HepG2 (cell line): Measurements from ENCODE around the gene RHBDD3. TPM values are rescaled to one million over a fixed set of nuclear protein-coding genes. Genes with fewer than 3 reads are reported as not detected.

ENCODE experiments used
- DPF2 ChIP-seq: sonication (generic); formaldehyde crosslinking; IDR thresholded peaks from 2 replicates; pipeline ENCODE4 v1.4.0; 2020; ENCODE audit warnings: mild to moderate bottlenecking, low read depth, missing genetic modification reagents, borderline replicate concordance
- KLF6 ChIP-seq: IDR thresholded peaks from 2 replicates; pipeline ENCODE4 v1.8.0; 2016; ENCODE audit warnings: missing biosample characterization, missing genetic modification reagents
- MAFK ChIP-seq, 2 experiments: IDR thresholded peaks in 1 of 2; conservative IDR thresholded peaks in 1 of 2; 2 replicates each; pipeline ENCODE4 v1.6.1; 2011; ENCODE audit warnings: improper control_type of control experiment in 2 of 2, low read length in 2 of 2
- NR3C1 ChIP-seq: sonication (generic); formaldehyde crosslinking; IDR thresholded peaks from 2 replicates; pipeline ENCODE4 v1.4.0; 2020; ENCODE audit warnings: missing genetic modification reagents
- RBM39 ChIP-seq: fragments of 200-400 bp; formaldehyde crosslinking; IDR thresholded peaks from one replicate; pipeline ENCODE4 v1.6.1; 2018; ENCODE audit warnings: antibody characterized with exemption, mild to moderate bottlenecking, low read depth, low read length; ENCODE audit not compliant: poor library complexity, severe bottlenecking
- SPEN ChIP-seq: sonication (generic); formaldehyde crosslinking; IDR thresholded peaks from 2 replicates; pipeline ENCODE4 v1.5.1; 2020; ENCODE audit warnings: low read depth, mild to moderate bottlenecking, missing genetic modification reagents
- SRSF4 ChIP-seq: fragments of 200-400 bp; formaldehyde crosslinking; IDR thresholded peaks from one replicate; pipeline ENCODE4 v1.6.1; 2018; ENCODE audit warnings: mild to moderate bottlenecking, low read depth, low read length, moderate library complexity; ENCODE audit not compliant: poor library complexity, severe bottlenecking
- ZFX ChIP-seq: sonication (generic); formaldehyde crosslinking; IDR thresholded peaks from 2 replicates; pipeline ENCODE4 v1.4.0; 2020; ENCODE audit warnings: mild to moderate bottlenecking, low read depth, missing genetic modification reagents, moderate library complexity
- ZNF317 ChIP-seq: sonication (generic); formaldehyde crosslinking; IDR thresholded peaks from 2 replicates; pipeline ENCODE4 v1.5.0; 2020; ENCODE audit warnings: mild to moderate bottlenecking, missing genetic modification reagents
- ZNF510 ChIP-seq: sonication (generic); formaldehyde crosslinking; IDR thresholded peaks from 2 replicates; pipeline ENCODE4 v1.4.0; 2020; ENCODE audit warnings: low read depth, mild to moderate bottlenecking, missing genetic modification reagents
- ZSCAN20 ChIP-seq: sonication (generic); formaldehyde crosslinking; IDR thresholded peaks from 2 replicates; pipeline ENCODE4 v1.4.0; 2020; ENCODE audit warnings: missing genetic modification reagents, mild to moderate bottlenecking, borderline replicate concordance
- ZSCAN22 ChIP-seq: sonication (generic); formaldehyde crosslinking; IDR thresholded peaks from 2 replicates; pipeline ENCODE4 v1.4.0; 2020; ENCODE audit warnings: mild to moderate bottlenecking, missing genetic modification reagents
- polyA plus RNA-seq, 8 experiments: library from polyadenylated mRNA; depleted of rRNA in 3 of 8; stranded (reverse) in 7 of 8; unstranded in 1 of 8; fragments of >200 nt; fragmentation: Illumina TruSeq in 4 of 8; extraction: Trizol in 4 of 8; gene quantifications; 2 replicates each; pipeline versions ENCODE4 v1.2.1 to v1.2.3, GENCODE V29; 2011 to 2016; ENCODE audit warnings: low read depth in 4 of 8, missing spikeins in 1 of 8, mixed read lengths in 1 of 8; ENCODE audit not compliant: insufficient read depth in 1 of 8
- total RNA-seq, 5 experiments: library from RNA; depleted of rRNA; stranded (reverse); fragments of >200 nt; fragmentation: Illumina TruSeq; extraction: Trizol; gene quantifications; 2 replicates each; pipeline ENCODE4 v1.2.3, GENCODE V29; 2016; ENCODE audit warnings: low read depth in 1 of 5
- TF ChIP-seq, protein P1 (sequence below): sonication (generic); formaldehyde crosslinking; IDR thresholded peaks from 2 replicates; pipeline ENCODE4 v1.8.0; 2022; ENCODE audit warnings: missing genetic modification reagents, mild to moderate bottlenecking, inconsistent platforms, borderline replicate concordance
- TF ChIP-seq, protein P2 (sequence below): sonication (generic); formaldehyde crosslinking; IDR thresholded peaks from 2 replicates; pipeline ENCODE4 v1.9.0; 2021; ENCODE audit warnings: missing genetic modification reagents, borderline replicate concordance
- TF ChIP-seq, protein P3 (sequence below): sonication (generic); formaldehyde crosslinking; IDR thresholded peaks from 2 replicates; pipeline ENCODE4 v1.8.1; 2023; ENCODE audit warnings: missing genetic modification reagents, inconsistent platforms, borderline replicate concordance
- TF ChIP-seq, protein P4 (sequence below): IDR thresholded peaks from 2 replicates; pipeline ENCODE4 v1.6.1; 2012; ENCODE audit warnings: inconsistent platforms
- TF ChIP-seq, protein P5 (sequence below): sonication (generic); formaldehyde crosslinking; IDR thresholded peaks from 2 replicates; pipeline ENCODE4; 2020; ENCODE audit warnings: missing genetic modification reagents, mild to moderate bottlenecking, borderline replicate concordance
- TF ChIP-seq, protein P6 (sequence below): sonication (generic); formaldehyde crosslinking; IDR thresholded peaks from 2 replicates; pipeline ENCODE4 v1.8.0; 2022; ENCODE audit warnings: mild to moderate bottlenecking, missing genetic modification reagents, moderate library complexity

Gene RHBDD3
- total and polyA plus RNA-seq, 2 of the 13 experiments (the other 11 are each of a cell fraction or from before 2014, with no cell fraction given), result 12.1 to 26.7 TPM

DNA sequence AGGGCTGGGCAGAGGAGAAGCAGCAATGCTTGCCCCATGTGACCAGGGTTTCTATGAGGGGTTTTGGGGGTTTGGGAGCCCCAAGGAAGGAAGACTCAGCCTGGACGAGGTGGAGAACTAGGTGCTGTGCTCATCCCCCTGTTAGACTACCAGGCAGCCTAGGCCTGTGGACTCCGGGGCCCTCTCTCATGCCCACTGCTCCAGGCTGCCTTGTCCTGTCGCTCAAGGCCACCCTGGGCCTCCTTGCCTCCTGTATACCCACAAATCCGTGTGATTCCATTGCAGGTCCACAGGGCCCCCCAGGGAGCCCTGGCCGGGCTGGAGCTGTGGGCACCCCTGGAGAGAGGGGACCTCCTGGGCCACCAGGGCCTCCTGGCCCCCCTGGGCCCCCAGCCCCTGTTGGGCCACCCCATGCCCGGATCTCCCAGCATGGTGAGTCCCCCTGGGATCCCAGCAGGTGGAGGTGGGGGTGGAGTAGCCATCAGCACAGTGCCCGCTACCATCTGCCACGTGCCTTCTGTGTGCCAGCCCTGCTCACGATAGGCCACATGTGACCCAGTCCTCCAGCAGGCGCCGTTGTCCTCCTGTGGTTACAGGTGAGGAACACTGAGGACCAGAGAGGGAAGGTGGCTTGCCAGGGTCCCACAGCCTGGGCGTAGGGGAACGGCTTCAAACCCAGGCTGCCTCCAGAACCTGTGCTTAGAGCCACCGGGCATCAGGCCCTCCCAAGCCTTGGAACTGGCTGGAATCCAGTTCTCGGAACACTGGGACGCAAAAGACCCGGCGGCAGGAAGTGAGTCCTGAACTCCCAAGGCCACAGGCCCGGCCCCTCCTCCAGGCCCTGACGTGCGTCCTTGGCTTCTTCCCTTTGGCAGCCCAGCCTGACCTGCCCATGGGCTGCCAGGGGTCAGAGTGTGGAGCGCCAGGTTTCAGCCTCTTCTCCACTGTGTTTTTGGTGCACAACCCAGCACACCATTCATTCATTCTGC, 35.5 kb downstream of the RHBDD3 start (continued):
- TF ChIP-seq, protein P1, sequence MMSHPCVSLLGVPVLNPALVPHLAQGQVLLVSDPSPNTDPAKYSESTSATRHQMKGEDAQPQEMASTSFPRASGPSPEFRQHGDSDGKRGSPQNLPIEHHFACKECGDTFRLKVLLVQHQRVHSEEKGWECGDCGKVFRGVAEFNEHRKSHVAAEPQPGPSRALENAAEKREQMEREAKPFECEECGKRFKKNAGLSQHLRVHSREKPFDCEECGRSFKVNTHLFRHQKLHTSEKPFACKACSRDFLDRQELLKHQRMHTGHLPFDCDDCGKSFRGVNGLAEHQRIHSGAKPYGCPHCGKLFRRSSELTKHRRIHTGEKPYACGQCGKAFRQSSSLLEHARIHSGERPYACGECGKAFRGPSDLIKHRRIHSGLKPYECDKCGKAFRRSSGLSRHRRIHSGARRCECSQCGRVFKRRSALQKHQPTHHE, result 0 out of 2 replicates have a peak, but pooled peaks have one; percentile 45
- TF ChIP-seq NR3C1 (CRISPR knock-in tag), result no peak
- peak; percentile 85 for TF ChIP-seq ZFX (CRISPR knock-in tag)
- peak; percentile 77 for TF ChIP-seq ZNF317 (CRISPR knock-in tag)
- TF ChIP-seq, protein P2, sequence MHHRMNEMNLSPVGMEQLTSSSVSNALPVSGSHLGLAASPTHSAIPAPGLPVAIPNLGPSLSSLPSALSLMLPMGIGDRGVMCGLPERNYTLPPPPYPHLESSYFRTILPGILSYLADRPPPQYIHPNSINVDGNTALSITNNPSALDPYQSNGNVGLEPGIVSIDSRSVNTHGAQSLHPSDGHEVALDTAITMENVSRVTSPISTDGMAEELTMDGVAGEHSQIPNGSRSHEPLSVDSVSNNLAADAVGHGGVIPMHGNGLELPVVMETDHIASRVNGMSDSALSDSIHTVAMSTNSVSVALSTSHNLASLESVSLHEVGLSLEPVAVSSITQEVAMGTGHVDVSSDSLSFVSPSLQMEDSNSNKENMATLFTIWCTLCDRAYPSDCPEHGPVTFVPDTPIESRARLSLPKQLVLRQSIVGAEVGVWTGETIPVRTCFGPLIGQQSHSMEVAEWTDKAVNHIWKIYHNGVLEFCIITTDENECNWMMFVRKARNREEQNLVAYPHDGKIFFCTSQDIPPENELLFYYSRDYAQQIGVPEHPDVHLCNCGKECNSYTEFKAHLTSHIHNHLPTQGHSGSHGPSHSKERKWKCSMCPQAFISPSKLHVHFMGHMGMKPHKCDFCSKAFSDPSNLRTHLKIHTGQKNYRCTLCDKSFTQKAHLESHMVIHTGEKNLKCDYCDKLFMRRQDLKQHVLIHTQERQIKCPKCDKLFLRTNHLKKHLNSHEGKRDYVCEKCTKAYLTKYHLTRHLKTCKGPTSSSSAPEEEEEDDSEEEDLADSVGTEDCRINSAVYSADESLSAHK, result no peak
- peak; percentile 73; the same call in 1 of the 2 replicates for TF ChIP-seq ZSCAN20 (CRISPR knock-in tag)
- TF ChIP-seq, protein P3, sequence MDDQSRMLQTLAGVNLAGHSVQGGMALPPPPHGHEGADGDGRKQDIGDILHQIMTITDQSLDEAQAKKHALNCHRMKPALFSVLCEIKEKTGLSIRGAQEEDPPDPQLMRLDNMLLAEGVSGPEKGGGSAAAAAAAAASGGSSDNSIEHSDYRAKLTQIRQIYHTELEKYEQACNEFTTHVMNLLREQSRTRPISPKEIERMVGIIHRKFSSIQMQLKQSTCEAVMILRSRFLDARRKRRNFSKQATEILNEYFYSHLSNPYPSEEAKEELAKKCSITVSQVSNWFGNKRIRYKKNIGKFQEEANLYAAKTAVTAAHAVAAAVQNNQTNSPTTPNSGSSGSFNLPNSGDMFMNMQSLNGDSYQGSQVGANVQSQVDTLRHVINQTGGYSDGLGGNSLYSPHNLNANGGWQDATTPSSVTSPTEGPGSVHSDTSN (CRISPR knock-in tag), result no peak
- TF ChIP-seq DPF2 (CRISPR knock-in tag), result no peak
- TF ChIP-seq RBM39, result no peak
- TF ChIP-seq ZNF510 (CRISPR knock-in tag), result no peak
- TF ChIP-seq, protein P4, sequence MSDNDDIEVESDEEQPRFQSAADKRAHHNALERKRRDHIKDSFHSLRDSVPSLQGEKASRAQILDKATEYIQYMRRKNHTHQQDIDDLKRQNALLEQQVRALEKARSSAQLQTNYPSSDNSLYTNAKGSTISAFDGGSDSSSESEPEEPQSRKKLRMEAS, result peak; percentile 30; the same call in 1 of the 2 replicates
- TF ChIP-seq, protein P5, sequence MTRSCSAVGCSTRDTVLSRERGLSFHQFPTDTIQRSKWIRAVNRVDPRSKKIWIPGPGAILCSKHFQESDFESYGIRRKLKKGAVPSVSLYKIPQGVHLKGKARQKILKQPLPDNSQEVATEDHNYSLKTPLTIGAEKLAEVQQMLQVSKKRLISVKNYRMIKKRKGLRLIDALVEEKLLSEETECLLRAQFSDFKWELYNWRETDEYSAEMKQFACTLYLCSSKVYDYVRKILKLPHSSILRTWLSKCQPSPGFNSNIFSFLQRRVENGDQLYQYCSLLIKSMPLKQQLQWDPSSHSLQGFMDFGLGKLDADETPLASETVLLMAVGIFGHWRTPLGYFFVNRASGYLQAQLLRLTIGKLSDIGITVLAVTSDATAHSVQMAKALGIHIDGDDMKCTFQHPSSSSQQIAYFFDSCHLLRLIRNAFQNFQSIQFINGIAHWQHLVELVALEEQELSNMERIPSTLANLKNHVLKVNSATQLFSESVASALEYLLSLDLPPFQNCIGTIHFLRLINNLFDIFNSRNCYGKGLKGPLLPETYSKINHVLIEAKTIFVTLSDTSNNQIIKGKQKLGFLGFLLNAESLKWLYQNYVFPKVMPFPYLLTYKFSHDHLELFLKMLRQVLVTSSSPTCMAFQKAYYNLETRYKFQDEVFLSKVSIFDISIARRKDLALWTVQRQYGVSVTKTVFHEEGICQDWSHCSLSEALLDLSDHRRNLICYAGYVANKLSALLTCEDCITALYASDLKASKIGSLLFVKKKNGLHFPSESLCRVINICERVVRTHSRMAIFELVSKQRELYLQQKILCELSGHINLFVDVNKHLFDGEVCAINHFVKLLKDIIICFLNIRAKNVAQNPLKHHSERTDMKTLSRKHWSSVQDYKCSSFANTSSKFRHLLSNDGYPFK (CRISPR knock-in tag), result 0 out of 2 replicates have a peak, but pooled peaks have one; percentile 47
- no peak for TF ChIP-seq ZSCAN22
- TF ChIP-seq KLF6 (CRISPR knock-in tag), result no peak
- peak; percentile 34; the same call in 1 of the 2 replicates for TF ChIP-seq SPEN
- no peak for TF ChIP-seq SRSF4
- TF ChIP-seq, protein P6, sequence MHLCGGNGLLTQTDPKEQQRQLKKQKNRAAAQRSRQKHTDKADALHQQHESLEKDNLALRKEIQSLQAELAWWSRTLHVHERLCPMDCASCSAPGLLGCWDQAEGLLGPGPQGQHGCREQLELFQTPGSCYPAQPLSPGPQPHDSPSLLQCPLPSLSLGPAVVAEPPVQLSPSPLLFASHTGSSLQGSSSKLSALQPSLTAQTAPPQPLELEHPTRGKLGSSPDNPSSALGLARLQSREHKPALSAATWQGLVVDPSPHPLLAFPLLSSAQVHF (CRISPR knock-in tag), result no peak
- no peak for TF ChIP-seq MAFK (conservative IDR thresholded peaks at IDR 0.05 in 1 of 2, IDR thresholded peaks at IDR 0.05 in 1 of 2; ENCODE audit: low read length in 2 of 2)
